B cell (primary cell): Measurements from ENCODE around the gene POLR1B. TPM values are rescaled to one million over a fixed set of nuclear protein-coding genes. Genes with fewer than 3 reads are reported as not detected.

Experiments
- ATAC-seq: fragments of 200-7000 bp; cut with Tn5 transposase; one replicate; pipeline ENCODE4 v1.10.0; 2021; ENCODE audit warnings: low read depth, mild to moderate bottlenecking, moderate number of reproducible peaks, moderate library complexity
- CTCF ChIA-PET: fragments of 350-600 bp; sonication (Branson Sonifier 250); formaldehyde crosslinking; loops from one replicate; lab custom pipeline; 2021; ENCODE audit warnings: antibody characterized with exemption, inconsistent platforms; lab: Charles Lee
- POLR2A ChIA-PET: fragments of 350-600 bp; sonication (Branson Sonifier 250); formaldehyde crosslinking; loops from one replicate; lab custom pipeline; 2021; ENCODE audit warnings: antibody characterized with exemption; lab: Charles Lee
- DNase-seq: peaks from one replicate; pipeline ENCODE4 v3.0.0; 2013
- H2AFZ ChIP-seq: 2 replicates; pipeline ENCODE4 v1.6.1; 2012; ENCODE audit warnings: mild to moderate bottlenecking, low read depth, low read length; ENCODE audit not compliant: insufficient read depth, poor library complexity, severe bottlenecking
- H3K27ac ChIP-seq, 2 donors: 1 replicate in 1 of 2; 2 replicates in 1 of 2; pipeline ENCODE4 v1.5.1; 2012 to 2013; ENCODE audit warnings: low read length in 2 of 2, mild to moderate bottlenecking in 2 of 2, moderate library complexity in 1 of 2
- H3K27me3 ChIP-seq, 4 experiments: fragments of 200-600 bp in 1 of 4; sonication (generic) in 1 of 4; replicated peaks in 1 of 4; 1 replicate in 2 of 4; 2 replicates in 2 of 4; pipeline versions ENCODE4 v1.6.1 to v1.7.0; 2013 to 2016; ENCODE audit warnings: low read length in 3 of 4, mild to moderate bottlenecking in 2 of 4, mixed read lengths in 1 of 4, moderate library complexity in 1 of 4; ENCODE audit not compliant: insufficient read depth in 4 of 4, control insufficient read depth in 3 of 4; ENCODE audit errors: control extremely low read depth in 1 of 4
- H3K36me3 ChIP-seq, 2 experiments: replicated peaks in 1 of 2; 1 replicate in 1 of 2; 2 replicates in 1 of 2; pipeline versions ENCODE4 v1.6.1 to v1.7.1; 2013; ENCODE audit warnings: low read length in 1 of 2; ENCODE audit not compliant: insufficient read depth in 2 of 2, control insufficient read depth in 1 of 2; ENCODE audit errors: control extremely low read depth in 1 of 2, extremely low read depth in 1 of 2
- H3K4me1 ChIP-seq, 2 donors: fragments of 200-600 bp in 1 of 2; sonication (generic) in 1 of 2; 1 replicate in 1 of 2; 2 replicates in 1 of 2; pipeline versions ENCODE4 v1.5.1 to v1.6.1; 2013 to 2017; ENCODE audit warnings: low read length in 2 of 2; ENCODE audit not compliant: control insufficient read depth in 2 of 2, insufficient read depth in 2 of 2
- H3K4me2 ChIP-seq: replicated peaks from 2 replicates; pipeline ENCODE3; 2012; ENCODE audit warnings: mild to moderate bottlenecking, low read depth, low read length; ENCODE audit not compliant: poor library complexity, severe bottlenecking
- H3K4me3 ChIP-seq, 5 experiments: fragments of 200-600 bp in 1 of 5; sonication (generic) in 1 of 5; 1 replicate in 3 of 5; 2 replicates in 2 of 5; pipeline versions ENCODE4 v1.5.1 to v1.7.0; 2011 to 2016; ENCODE audit warnings: low read length in 4 of 5, mild to moderate bottlenecking in 4 of 5, low read depth in 2 of 5, control low read depth in 1 of 5, moderate library complexity in 1 of 5; ENCODE audit not compliant: insufficient read depth in 1 of 5; ENCODE audit errors: control extremely low read depth in 1 of 5, extremely low read depth in 1 of 5
- H3K79me2 ChIP-seq: fragments of 200-600 bp; sonication (generic); one replicate; pipeline ENCODE4 v1.6.0; 2016; ENCODE audit warnings: low read length; ENCODE audit not compliant: control insufficient read depth, insufficient read depth
- H3K9ac ChIP-seq: fragments of 200-600 bp; sonication (generic); 2 replicates; pipeline ENCODE4 v1.6.1; 2017; ENCODE audit warnings: mild to moderate bottlenecking, low read length, moderate library complexity
- H3K9me3 ChIP-seq, 3 donors: one replicate each; pipeline versions ENCODE4 v1.6.1 to v1.7.1; 2013; ENCODE audit warnings: low read length in 2 of 3; ENCODE audit not compliant: control insufficient read depth in 2 of 3, insufficient read depth in 1 of 3; ENCODE audit errors: control extremely low read depth in 1 of 3
- H4K20me1 ChIP-seq: 2 replicates; pipeline ENCODE4 v1.6.0; 2012; ENCODE audit warnings: mild to moderate bottlenecking, low read length; ENCODE audit not compliant: insufficient read depth, control insufficient read depth, poor library complexity, severe bottlenecking
- H3K27ac Mint-ChIP-seq: one replicate; pipeline ENCODE4 v1.8.0; 2021; ENCODE audit warnings: mixed read lengths
- H3K27me3 Mint-ChIP-seq: one replicate; pipeline ENCODE4 v1.8.0; 2021; ENCODE audit warnings: mixed read lengths
- H3K4me1 Mint-ChIP-seq: one replicate; pipeline ENCODE4 v1.8.0; 2021; ENCODE audit warnings: mixed read lengths
- H3K4me3 Mint-ChIP-seq: one replicate; pipeline ENCODE4 v1.8.0; 2021; ENCODE audit warnings: mixed read lengths
- H3K9me3 Mint-ChIP-seq: one replicate; pipeline ENCODE4 v1.8.0; 2022; ENCODE audit warnings: mixed read lengths; ENCODE audit not compliant: insufficient read depth
- EZH2 ChIP-seq: IDR thresholded peaks from 2 replicates; pipeline ENCODE4 v1.6.1; 2012; ENCODE audit warnings: borderline replicate concordance, low read depth, mild to moderate bottlenecking, moderate library complexity, low read length; ENCODE audit not compliant: insufficient read depth, poor library complexity, severe bottlenecking
- WGBS: methylation state at CpG from one replicate; pipeline ENCODE4 v1.1.5; 2013; ENCODE audit warnings: missing lambda C conversion rate; ENCODE audit not compliant: insufficient coverage; 5-methylcytosine and 5-hydroxymethylcytosine counted together
- intact Hi-C: fragments of 100-400 bp; cut with micrococcal nuclease; formaldehyde crosslinking; loops from one replicate; pipeline ENCODE4 v1.10.0; 2022
- polyA plus RNA-seq: library from polyadenylated mRNA; depleted of rRNA; stranded (reverse); fragments of >200 nt; gene quantifications from 2 replicates; pipeline ENCODE4 v1.2.3, GENCODE V29; 2012
- total RNA-seq, 2 donors: library from RNA; stranded (reverse); fragments of 120-200 nt in 1 of 2; gene quantifications; 1 replicate in 1 of 2; 2 replicates in 1 of 2; pipeline versions ENCODE4 v1.2.3 to v1.2.4, GENCODE V29; 2013 to 2022
- TF ChIP-seq, protein P1 (sequence below): fragments of 200-600 bp; IDR thresholded peaks from one replicate; pipeline ENCODE4 v1.8.0; 2022; ENCODE audit warnings: antibody characterized with exemption, mild to moderate bottlenecking

The POLR1B gene
- total and polyA plus RNA-seq, 2 donors (not counting 1 experiment from before 2014, with no cell fraction given) = 7.0 to 32.5 TPM

DNA sequence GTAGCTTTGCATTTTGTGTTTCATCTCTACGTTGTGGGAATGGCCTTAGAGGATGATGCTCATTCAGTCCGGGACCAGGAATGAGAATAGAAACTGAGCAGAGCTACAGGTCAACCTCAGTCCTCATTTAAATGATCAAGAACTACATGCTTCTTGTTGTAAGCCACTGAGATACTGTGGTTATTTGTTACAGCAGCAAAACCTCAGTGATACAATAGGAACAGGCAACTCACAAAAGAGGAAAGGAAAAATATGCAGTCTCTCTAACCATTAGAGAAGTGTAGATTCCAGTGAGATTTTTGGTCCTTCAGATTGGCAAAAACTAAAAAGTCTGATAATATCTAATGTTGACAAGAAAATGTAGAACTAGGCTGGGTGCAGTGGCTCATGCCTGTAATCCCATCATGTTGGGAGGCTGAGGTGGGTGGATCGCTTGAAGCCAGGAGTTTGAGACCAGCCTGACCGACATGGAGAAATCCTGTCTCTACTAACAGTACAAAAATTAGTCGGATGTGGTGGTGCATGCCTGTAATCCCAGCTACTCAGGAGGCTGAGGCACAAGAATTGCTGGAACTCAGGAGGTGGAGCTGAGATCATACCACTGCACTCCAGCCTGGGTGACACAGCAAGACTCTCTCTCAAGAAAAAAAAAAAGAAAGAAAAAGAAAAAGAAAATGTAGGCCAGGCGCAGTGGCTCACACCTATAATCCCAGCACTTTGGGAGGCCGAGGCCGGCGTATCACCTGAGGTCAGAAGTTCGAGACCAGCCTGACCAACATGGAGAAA is 55.5 kb downstream of the POLR1B start:
- peaks cover 0 to 5% of the 10 kb centered on the region in 2 experiments for H3K36me3 ChIP-seq
- H3K4me1 Mint-ChIP-seq = peaks cover 5% of the 10 kb centered on the region
- no peaks in the 10 kb centered on the region for H4K20me1 ChIP-seq
- POLR2A ChIA-PET = interaction anchor here (0.6 kb wide), 1 partner anchor 25 kb away, joined by 10 read pairs; no protein-coding TSS in a partner anchor
- no peaks in the 10 kb centered on the region for H3K79me2 ChIP-seq
- H3K4me3 ChIP-seq = no peak overlapping the region
- WGBS = 93% methylated on average over 7 of the region's 10 CpGs
- no peak overlapping the region for H3K4me3 Mint-ChIP-seq
- DNase-seq (no peak), ATAC-seq (no peak)
- CTCF ChIA-PET = interaction anchor here (1.0 to 8.7 kb wide), 3 partner anchors 9 to 128 kb away, joined by 3 to 101 read pairs (median 8); partner anchors contain the start of gene CHCHD5
- no peak overlapping the region for H3K4me2 ChIP-seq
- H3K9ac ChIP-seq = no peak overlapping the region
- no peaks in the 10 kb centered on the region for H3K27me3 ChIP-seq
- H3K27ac ChIP-seq = no peak overlapping the region
- no peak overlapping the region for H2AFZ ChIP-seq
- intact Hi-C loops = no loop called here
- H3K9me3 ChIP-seq = no peaks in the 10 kb centered on the region
- H3K27me3 Mint-ChIP-seq = no peaks in the 10 kb centered on the region
- no peak for TF ChIP-seq EZH2
- TF ChIP-seq, protein P1, sequence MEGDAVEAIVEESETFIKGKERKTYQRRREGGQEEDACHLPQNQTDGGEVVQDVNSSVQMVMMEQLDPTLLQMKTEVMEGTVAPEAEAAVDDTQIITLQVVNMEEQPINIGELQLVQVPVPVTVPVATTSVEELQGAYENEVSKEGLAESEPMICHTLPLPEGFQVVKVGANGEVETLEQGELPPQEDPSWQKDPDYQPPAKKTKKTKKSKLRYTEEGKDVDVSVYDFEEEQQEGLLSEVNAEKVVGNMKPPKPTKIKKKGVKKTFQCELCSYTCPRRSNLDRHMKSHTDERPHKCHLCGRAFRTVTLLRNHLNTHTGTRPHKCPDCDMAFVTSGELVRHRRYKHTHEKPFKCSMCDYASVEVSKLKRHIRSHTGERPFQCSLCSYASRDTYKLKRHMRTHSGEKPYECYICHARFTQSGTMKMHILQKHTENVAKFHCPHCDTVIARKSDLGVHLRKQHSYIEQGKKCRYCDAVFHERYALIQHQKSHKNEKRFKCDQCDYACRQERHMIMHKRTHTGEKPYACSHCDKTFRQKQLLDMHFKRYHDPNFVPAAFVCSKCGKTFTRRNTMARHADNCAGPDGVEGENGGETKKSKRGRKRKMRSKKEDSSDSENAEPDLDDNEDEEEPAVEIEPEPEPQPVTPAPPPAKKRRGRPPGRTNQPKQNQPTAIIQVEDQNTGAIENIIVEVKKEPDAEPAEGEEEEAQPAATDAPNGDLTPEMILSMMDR = no peak
- H3K9me3 Mint-ChIP-seq = no peaks in the 10 kb centered on the region
- peaks cover 0 to 5% of the 10 kb centered on the region in 2 donors for H3K4me1 ChIP-seq
- H3K27ac Mint-ChIP-seq = no peak overlapping the region

DNA sequence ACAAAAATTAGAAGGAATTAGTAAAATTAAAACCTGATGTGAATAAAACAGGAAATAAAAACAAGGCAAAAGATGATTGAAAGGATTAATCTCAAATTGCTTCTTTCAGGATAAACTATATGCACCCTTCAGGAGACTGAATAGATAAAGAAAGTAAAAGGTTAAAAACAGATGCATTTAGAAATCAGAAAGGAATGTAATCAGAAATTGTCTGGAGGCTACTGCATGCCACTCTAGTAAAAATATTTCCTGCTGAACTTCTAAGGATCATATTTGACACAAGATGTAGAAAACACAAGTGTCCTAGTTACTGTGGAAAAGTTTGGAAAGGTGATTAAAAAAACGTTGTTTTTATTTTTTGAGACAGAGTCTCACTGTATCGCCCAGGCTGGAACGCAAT is 58.4 kb downstream of the POLR1B start:
- POLR2A ChIA-PET = no interaction called here

More for the DNA sequence above, 58.4 kb downstream of the POLR1B start:
- no peaks in the 10 kb centered on the region for H3K27me3 Mint-ChIP-seq
- H3K9me3 Mint-ChIP-seq = no peaks in the 10 kb centered on the region
- no peaks in the 10 kb centered on the region for H3K79me2 ChIP-seq
- 100% methylated on average over 2 of the region's 3 CpGs for WGBS
- no peak overlapping the region for H3K27ac ChIP-seq
- no peak overlapping the region for H3K9ac ChIP-seq
- H3K4me1 Mint-ChIP-seq = peaks cover 5% of the 10 kb centered on the region
- no peak overlapping the region for H3K4me3 Mint-ChIP-seq
- TF ChIP-seq, protein P1 = no peak
- no peak for TF ChIP-seq EZH2
- H3K27me3 ChIP-seq = no peaks in the 10 kb centered on the region
- CTCF ChIA-PET = interaction anchor here (0.8 to 8.7 kb wide), 16 partner anchors 13 to 285 kb away, joined by 3 to 101 read pairs (median 4); partner anchors contain the start of genes CHCHD5 and SLC20A1
- DNase-seq (no peak), ATAC-seq (no peak)
- H3K36me3 ChIP-seq = no peaks in the 10 kb centered on the region
- intact Hi-C loops = loop anchor here (1.0 kb wide), 3 partner anchors 26 to 285 kb away; no protein-coding TSS in a partner anchor
- no peak overlapping the region for H3K27ac Mint-ChIP-seq
- H3K4me2 ChIP-seq = no peak overlapping the region
- peaks cover 0 to 5% of the 10 kb centered on the region in 2 donors for H3K4me1 ChIP-seq
- no peaks in the 10 kb centered on the region for H4K20me1 ChIP-seq
- H3K9me3 ChIP-seq = no peaks in the 10 kb centered on the region
- no peak overlapping the region for H3K4me3 ChIP-seq
- no peak overlapping the region for H2AFZ ChIP-seq
